Breast epithelium (tissue), 3 donors: ENCODE measurements around the gene PKLR.

Source experiments
- POLR2A ChIP-seq: fragments of 450-650 bp; IDR thresholded peaks from one replicate; pipeline ENCODE4 v1.6.1; 2016; ENCODE audit warnings: antibody characterized with exemption, mild to moderate bottlenecking, moderate library complexity
- TF ChIP-seq, protein P1 (sequence below), 3 donors: fragments of 450-650 bp; IDR thresholded peaks; one replicate each; pipeline ENCODE4 v1.5.1; 2016 to 2017; ENCODE audit warnings: antibody characterized with exemption in 3 of 3, mild to moderate bottlenecking in 3 of 3, moderate library complexity in 3 of 3

DNA sequence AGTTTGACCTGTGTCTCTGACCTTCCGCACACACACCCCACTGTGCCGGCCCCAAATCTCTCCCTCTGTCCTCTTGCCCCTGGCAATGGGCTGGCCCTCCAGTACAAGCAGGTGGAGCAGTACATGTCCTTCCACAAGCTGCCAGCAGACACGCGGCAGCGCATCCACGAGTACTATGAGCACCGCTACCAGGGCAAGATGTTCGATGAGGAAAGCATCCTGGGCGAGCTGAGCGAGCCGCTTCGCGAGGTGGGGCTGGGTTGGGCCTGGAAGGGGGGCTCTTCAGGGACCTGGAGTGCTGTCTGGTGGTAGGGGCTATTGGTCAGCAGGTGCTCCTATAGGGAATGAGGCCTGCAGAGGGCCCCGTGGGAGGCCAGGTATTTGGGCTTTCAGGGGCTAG lies 16.2 kb downstream of the PKLR start:
- TF ChIP-seq, protein P1, sequence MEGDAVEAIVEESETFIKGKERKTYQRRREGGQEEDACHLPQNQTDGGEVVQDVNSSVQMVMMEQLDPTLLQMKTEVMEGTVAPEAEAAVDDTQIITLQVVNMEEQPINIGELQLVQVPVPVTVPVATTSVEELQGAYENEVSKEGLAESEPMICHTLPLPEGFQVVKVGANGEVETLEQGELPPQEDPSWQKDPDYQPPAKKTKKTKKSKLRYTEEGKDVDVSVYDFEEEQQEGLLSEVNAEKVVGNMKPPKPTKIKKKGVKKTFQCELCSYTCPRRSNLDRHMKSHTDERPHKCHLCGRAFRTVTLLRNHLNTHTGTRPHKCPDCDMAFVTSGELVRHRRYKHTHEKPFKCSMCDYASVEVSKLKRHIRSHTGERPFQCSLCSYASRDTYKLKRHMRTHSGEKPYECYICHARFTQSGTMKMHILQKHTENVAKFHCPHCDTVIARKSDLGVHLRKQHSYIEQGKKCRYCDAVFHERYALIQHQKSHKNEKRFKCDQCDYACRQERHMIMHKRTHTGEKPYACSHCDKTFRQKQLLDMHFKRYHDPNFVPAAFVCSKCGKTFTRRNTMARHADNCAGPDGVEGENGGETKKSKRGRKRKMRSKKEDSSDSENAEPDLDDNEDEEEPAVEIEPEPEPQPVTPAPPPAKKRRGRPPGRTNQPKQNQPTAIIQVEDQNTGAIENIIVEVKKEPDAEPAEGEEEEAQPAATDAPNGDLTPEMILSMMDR (IDR thresholded peaks at IDR 0.05) = no peak
- TF ChIP-seq POLR2A = no peak
